PC-9 (cell line): ENCODE measurements around the gene EPHB2.

Experiments used
- CTCF ChIP-seq: fragments of 200-600 bp; sonication (generic); conservative IDR thresholded peaks from 2 replicates; pipeline ENCODE4 v1.6.1; 2017; ENCODE audit warnings: mixed run types, antibody characterized with exemption, mild to moderate bottlenecking, moderate library complexity
- EZH2 ChIP-seq: fragments of 200-600 bp; sonication (generic); IDR thresholded peaks from 2 replicates; pipeline ENCODE4 v1.8.0; 2017; ENCODE audit warnings: antibody characterized with exemption, low read depth

GRCh38 chr1:22844621-22845020 lies 134.0 kb downstream of the EPHB2 start:
- TF ChIP-seq CTCF (no peak), EZH2 (no peak)
